Retina (tissue), 1 donor: Measurements from ENCODE around the gene RASIP1.
A peak's percentile ranks its signal among the peaks of the same experiment; 100 is the strongest.
"Not testable (repeated sequence)": the region's sequence is repeated elsewhere in the genome, so short reads cannot be mapped to it uniquely, and the experiment has no call there.

ENCODE experiments used
- DNase-seq: peaks from one replicate; pipeline ENCODE4 v3.0.0-alpha.2; 2016

Gene RASIP1

GRCh38 chr19:48740164-48740972 is at the start of gene RASIP1:
Gene RASIP1 (minus strand): TSS chr19:48740610. CDS start chr19:48740282, 328 bp downstream.
- peak; percentile 12 for DNase-seq

GRCh38 chr19:48787331-48787730 is 46.9 kb upstream of the RASIP1 start:
- DNase-seq = not testable (repeated sequence)

- not testable (repeated sequence) for DNase-seq
Measured at GRCh38 chr19:48786422-48786821, 46.0 kb upstream of the RASIP1 start.

- no peak for DNase-seq
Measured at GRCh38 chr19:48784527-48784926, 44.1 kb upstream of the RASIP1 start.

GRCh38 chr19:48780631-48781391 is 40.4 kb upstream of the RASIP1 start:
- DNase-seq = peak; percentile 28

GRCh38 chr19:48779636-48780035 is 39.2 kb upstream of the RASIP1 start:
- DNase-seq = no peak

- no peak for DNase-seq
Measured at GRCh38 chr19:48777720-48778119, 37.3 kb upstream of the RASIP1 start.

- DNase-seq = no peak
Measured at GRCh38 chr19:48777139-48777538, 36.7 kb upstream of the RASIP1 start.

- no peak for DNase-seq
Measured at GRCh38 chr19:48772503-48772953, 32.1 kb upstream of the RASIP1 start.

- DNase-seq = no peak
Measured at GRCh38 chr19:48770734-48771472, 30.5 kb upstream of the RASIP1 start.

GRCh38 chr19:48770266-48770665 is 29.9 kb upstream of the RASIP1 start:
- DNase-seq = no peak

- DNase-seq = no peak
Measured at GRCh38 chr19:48768994-48769713, 28.7 kb upstream of the RASIP1 start.

GRCh38 chr19:48768171-48768753 is 27.9 kb upstream of the RASIP1 start:
- DNase-seq = not testable (repeated sequence)

GRCh38 chr19:48765816-48766215 is 25.4 kb upstream of the RASIP1 start:
- DNase-seq = not testable (repeated sequence)

GRCh38 chr19:48760504-48761205 is 20.2 kb upstream of the RASIP1 start:
- no peak for DNase-seq

- no peak for DNase-seq
Measured at GRCh38 chr19:48757741-48758144, 17.3 kb upstream of the RASIP1 start.

GRCh38 chr19:48757089-48757675 is 16.8 kb upstream of the RASIP1 start:
- no peak for DNase-seq

GRCh38 chr19:48756686-48757085 is 16.3 kb upstream of the RASIP1 start:
- DNase-seq = no peak

- no peak for DNase-seq
Measured at GRCh38 chr19:48756212-48756611, 15.8 kb upstream of the RASIP1 start.

- DNase-seq = no peak
Measured at GRCh38 chr19:48755787-48756186, 15.4 kb upstream of the RASIP1 start.

GRCh38 chr19:48755084-48755641 is 14.8 kb upstream of the RASIP1 start, which contains the start of gene FGF21:
Gene FGF21 (plus strand): TSS chr19:48755524. CDS start chr19:48756237, 713 bp downstream.
- no peak for DNase-seq
